Stimulated activated memory B cell treated with anti-CD40 and anti-IgM and Interleukin-4, amounts not matched to agents 10 μg/mL and 1 μg/mL and 100 μg/mL, for 72 hours (primary cell): Measurements from ENCODE around the gene UCKL1.

ENCODE experiments used
- ATAC-seq: fragments of 150-1000 bp; cut with Tn5 transposase; 2 replicates; pipeline ENCODE4 v1.10.0; 2021
- H3K27ac Mint-ChIP-seq: one replicate; pipeline ENCODE4 v1.8.0; 2022; ENCODE audit warnings: mild to moderate bottlenecking, mixed read lengths
- H3K27me3 Mint-ChIP-seq: one replicate; pipeline ENCODE4 v1.8.0; 2022; ENCODE audit warnings: mixed read lengths
- H3K36me3 Mint-ChIP-seq: one replicate; pipeline ENCODE4 v1.8.0; 2022; ENCODE audit warnings: mixed read lengths
- H3K4me1 Mint-ChIP-seq: one replicate; pipeline ENCODE4 v1.8.0; 2022; ENCODE audit warnings: mixed read lengths
- H3K4me3 Mint-ChIP-seq: one replicate; pipeline ENCODE4 v1.8.0; 2022; ENCODE audit warnings: mild to moderate bottlenecking, moderate library complexity, mixed read lengths
- H3K9me3 Mint-ChIP-seq: one replicate; pipeline ENCODE4 v1.8.0; 2022; ENCODE audit warnings: mixed read lengths

Gene UCKL1

GRCh38 chr20:63957690-63958441 lies 1.6 kb upstream of the UCKL1 start:
- H3K27ac Mint-ChIP-seq = peak overlapping the region; percentile 87
- peaks cover 47% of the 10 kb centered on the region for H3K4me1 Mint-ChIP-seq
- peaks cover 23% of the 10 kb centered on the region for H3K36me3 Mint-ChIP-seq
- H3K4me3 Mint-ChIP-seq = peak overlapping the region; percentile 87
- H3K27me3 Mint-ChIP-seq = no peaks in the 10 kb centered on the region
- no peaks in the 10 kb centered on the region for H3K9me3 Mint-ChIP-seq
- ATAC-seq = no peak

DNA sequence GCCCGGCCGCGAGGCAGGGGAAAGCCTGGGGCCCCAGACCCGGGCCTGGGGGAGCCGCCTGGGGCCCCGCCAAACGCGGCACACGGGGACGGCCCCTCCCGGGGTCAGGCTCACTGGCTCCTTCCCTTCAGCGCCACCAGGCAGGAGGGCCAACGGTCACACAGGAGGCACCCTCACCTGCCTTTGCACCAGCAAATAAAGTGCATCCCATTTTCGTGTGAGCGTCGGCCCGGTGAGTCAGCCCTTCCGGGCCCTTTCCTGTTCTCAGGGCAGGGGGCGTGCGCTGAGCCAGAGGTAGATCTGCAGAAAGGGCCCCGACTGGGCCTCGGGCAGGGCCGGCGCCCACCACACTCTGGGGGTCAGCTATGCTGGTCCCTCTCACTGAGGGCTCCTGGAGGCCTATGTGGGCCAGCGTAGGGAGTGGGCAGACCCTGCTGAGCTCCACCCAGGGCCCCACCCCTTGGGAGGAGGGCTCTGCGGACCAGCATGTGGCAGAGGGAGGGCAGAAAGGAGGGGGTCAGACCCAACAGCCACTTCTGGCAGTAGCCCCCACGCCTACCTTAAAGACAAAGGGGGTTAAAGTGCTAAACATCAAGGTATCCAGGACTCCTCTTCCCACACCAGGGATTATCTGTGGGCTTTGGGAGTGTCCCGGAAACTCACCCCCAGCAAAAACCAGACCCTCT lies 931 bp upstream of the UCKL1 start:
- Mint-ChIP-seq H3K27me3 (no peaks in the 10 kb centered on the region), H3K4me1 (peaks cover 55% of the 10 kb centered on the region), H3K9me3 (no peaks in the 10 kb centered on the region), H3K27ac (peak overlapping the region; percentile 87), H3K4me3 (peak overlapping the region; percentile 87), H3K36me3 (peaks cover 16% of the 10 kb centered on the region)
- peak; percentile 40 for ATAC-seq

DNA sequence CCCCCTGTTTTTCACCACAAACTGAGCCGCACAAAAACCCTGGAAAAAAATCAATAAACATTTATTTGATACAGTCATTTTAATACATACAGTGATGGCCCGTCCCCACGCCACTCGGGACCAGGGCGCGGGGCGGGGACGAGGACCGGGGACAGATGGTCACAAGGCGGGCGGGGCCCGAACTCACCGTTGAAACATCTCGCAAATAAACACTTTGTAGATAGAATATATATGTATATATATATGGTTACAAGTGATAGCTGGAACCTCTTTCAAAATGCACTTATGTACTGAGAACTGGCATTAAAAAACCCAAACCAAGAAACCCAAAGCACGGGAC lies 418 bp upstream of the UCKL1 start:
- no peak for ATAC-seq
- Mint-ChIP-seq H3K36me3 (peaks cover 11% of the 10 kb centered on the region), H3K9me3 (no peaks in the 10 kb centered on the region), H3K27ac (peak overlapping the region; percentile 87), H3K4me1 (peaks cover 60% of the 10 kb centered on the region), H3K27me3 (no peaks in the 10 kb centered on the region), H3K4me3 (peak overlapping the region; percentile 87)

- ATAC-seq = peak; percentile 45
- Mint-ChIP-seq H3K27me3 (no peaks in the 10 kb centered on the region), H3K9me3 (no peaks in the 10 kb centered on the region), H3K4me1 (peaks cover 73% of the 10 kb centered on the region), H3K4me3 (peak overlapping the region; percentile 87), H3K27ac (peak overlapping the region; percentile 87), H3K36me3 (peaks cover 6% of the 10 kb centered on the region)
Measured at GRCh38 chr20:63955281-63955826, 862 bp downstream of the UCKL1 start.

GRCh38 chr20:63953764-63954429 lies 2.3 kb downstream of the UCKL1 start:
- Mint-ChIP-seq H3K9me3 (no peaks in the 10 kb centered on the region), H3K27ac (peak overlapping the region; percentile 87), H3K27me3 (no peaks in the 10 kb centered on the region), H3K4me3 (peak overlapping the region; percentile 87), H3K36me3 (peaks cover under 1% of the 10 kb centered on the region), H3K4me1 (peaks cover 84% of the 10 kb centered on the region)
- no peak for ATAC-seq

DNA sequence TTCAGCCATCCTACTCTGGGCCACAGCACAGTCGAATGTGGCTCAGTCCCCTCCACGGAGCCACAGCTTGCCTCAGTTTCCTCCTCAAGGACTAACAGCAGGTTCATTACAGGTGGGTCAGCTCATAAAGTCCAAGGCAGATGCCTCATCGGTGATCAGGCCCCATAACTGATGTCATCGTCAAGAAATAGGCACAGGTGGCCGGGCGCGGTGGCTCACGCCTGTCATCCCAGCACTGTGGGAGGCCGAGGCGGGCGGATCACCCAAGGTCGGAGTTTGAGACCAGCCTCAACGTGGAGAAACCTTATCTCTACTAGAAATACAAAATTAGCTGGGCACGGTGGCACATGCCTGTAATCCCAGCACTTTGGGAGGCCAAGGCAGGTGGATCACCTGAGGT lies 3.4 kb downstream of the UCKL1 start:
- no peak for ATAC-seq
- H3K27me3 Mint-ChIP-seq = no peaks in the 10 kb centered on the region
- H3K9me3 Mint-ChIP-seq = no peaks in the 10 kb centered on the region
- H3K4me1 Mint-ChIP-seq = peaks cover 84% of the 10 kb centered on the region
- no peaks in the 10 kb centered on the region for H3K36me3 Mint-ChIP-seq
- H3K4me3 Mint-ChIP-seq = no peak overlapping the region
- peak overlapping the region; percentile 87 for H3K27ac Mint-ChIP-seq

DNA sequence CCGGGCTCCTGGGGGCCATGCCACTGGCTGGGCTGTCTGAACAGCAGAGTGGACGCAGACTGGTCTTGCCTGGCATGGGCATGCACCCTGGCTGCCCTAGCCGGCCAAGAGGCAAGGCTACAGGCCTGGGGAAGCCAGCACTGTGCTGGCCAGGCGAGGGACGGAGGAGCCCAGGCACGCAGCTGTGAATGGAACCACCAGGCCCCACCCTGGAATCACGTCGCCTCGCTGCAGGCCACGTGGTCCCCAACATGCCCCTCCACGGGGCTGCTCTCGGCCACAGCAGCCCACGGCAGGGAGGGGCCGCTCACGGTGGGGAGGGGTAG lies 4.0 kb downstream of the UCKL1 start:
- H3K9me3 Mint-ChIP-seq = no peaks in the 10 kb centered on the region
- no peak for ATAC-seq
- H3K4me1 Mint-ChIP-seq = peaks cover 84% of the 10 kb centered on the region
- H3K27me3 Mint-ChIP-seq = no peaks in the 10 kb centered on the region
- H3K4me3 Mint-ChIP-seq = no peak overlapping the region
- H3K27ac Mint-ChIP-seq = peak overlapping the region; percentile 55
- H3K36me3 Mint-ChIP-seq = no peaks in the 10 kb centered on the region

DNA sequence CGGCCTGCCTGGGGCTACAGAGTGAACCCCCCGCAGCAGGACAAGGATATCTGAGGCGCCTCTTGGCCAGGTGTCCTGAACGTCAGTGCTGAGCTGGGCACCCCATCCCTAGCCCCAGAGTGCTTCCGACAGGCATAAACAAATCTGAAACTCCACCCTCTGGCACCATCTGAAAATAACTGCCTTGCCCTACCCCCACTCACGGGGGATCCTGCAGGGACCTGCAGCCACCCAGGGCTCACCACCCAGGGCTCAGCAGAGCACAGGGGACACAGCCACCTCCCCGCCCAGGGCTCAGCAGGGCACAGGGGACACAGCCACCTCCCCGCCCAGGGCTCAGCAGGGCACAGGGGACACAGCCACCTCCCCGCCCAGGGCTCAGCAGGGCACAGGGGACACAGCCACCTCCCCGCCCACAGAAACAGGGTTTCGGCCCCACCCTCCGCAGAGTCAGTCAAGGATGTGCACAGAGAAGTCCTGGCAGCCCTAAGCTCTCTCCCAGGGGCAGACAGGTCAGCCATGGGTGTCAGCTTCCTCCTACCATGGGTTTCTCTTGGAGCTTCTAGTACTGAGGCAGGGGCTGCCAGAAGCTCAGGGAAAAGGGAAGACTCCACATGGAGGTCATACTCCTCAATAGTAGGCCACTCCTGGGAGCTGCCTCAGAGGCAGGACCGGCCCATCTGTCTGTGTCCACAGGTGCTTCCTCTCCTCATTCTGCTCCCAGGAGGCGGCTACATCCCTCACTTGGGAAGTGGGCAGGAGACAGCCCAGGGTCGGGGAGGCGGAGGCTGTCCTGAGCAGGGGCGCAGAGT lies 4.6 kb downstream of the UCKL1 start:
- Mint-ChIP-seq H3K4me3 (peak overlapping the region; percentile 44), H3K36me3 (no peaks in the 10 kb centered on the region)
- peak; percentile 28 for ATAC-seq

GRCh38 chr20:63950701-63951397 lies 5.4 kb downstream of the UCKL1 start:
- no peaks in the 10 kb centered on the region for H3K9me3 Mint-ChIP-seq
- H3K27ac Mint-ChIP-seq = peak overlapping the region; percentile 55
- ATAC-seq = no peak
- H3K4me1 Mint-ChIP-seq = peaks cover 87% of the 10 kb centered on the region
- no peaks in the 10 kb centered on the region for H3K27me3 Mint-ChIP-seq
- H3K36me3 Mint-ChIP-seq = no peaks in the 10 kb centered on the region
- no peak overlapping the region for H3K4me3 Mint-ChIP-seq

More for the DNA sequence above, 4.6 kb downstream of the UCKL1 start:
- Mint-ChIP-seq H3K4me1 (peaks cover 87% of the 10 kb centered on the region), H3K27ac (peak overlapping the region; percentile 55), H3K9me3 (no peaks in the 10 kb centered on the region), H3K27me3 (no peaks in the 10 kb centered on the region)

GRCh38 chr20:63947638-63948456 lies 8.4 kb downstream of the UCKL1 start:
- Mint-ChIP-seq H3K4me1 (peaks cover 61% of the 10 kb centered on the region), H3K9me3 (no peaks in the 10 kb centered on the region), H3K36me3 (peaks cover 14% of the 10 kb centered on the region), H3K27ac (peak overlapping the region; percentile 80), H3K27me3 (no peaks in the 10 kb centered on the region), H3K4me3 (peak overlapping the region; percentile 73)
- peak; percentile 59 for ATAC-seq

GRCh38 chr20:63946986-63947637 lies 9.1 kb downstream of the UCKL1 start:
- Mint-ChIP-seq H3K4me1 (peaks cover 59% of the 10 kb centered on the region), H3K27me3 (no peaks in the 10 kb centered on the region), H3K36me3 (peaks cover 19% of the 10 kb centered on the region), H3K27ac (peak overlapping the region; percentile 80), H3K4me3 (peak overlapping the region; percentile 73), H3K9me3 (no peaks in the 10 kb centered on the region)
- no peak for ATAC-seq

DNA sequence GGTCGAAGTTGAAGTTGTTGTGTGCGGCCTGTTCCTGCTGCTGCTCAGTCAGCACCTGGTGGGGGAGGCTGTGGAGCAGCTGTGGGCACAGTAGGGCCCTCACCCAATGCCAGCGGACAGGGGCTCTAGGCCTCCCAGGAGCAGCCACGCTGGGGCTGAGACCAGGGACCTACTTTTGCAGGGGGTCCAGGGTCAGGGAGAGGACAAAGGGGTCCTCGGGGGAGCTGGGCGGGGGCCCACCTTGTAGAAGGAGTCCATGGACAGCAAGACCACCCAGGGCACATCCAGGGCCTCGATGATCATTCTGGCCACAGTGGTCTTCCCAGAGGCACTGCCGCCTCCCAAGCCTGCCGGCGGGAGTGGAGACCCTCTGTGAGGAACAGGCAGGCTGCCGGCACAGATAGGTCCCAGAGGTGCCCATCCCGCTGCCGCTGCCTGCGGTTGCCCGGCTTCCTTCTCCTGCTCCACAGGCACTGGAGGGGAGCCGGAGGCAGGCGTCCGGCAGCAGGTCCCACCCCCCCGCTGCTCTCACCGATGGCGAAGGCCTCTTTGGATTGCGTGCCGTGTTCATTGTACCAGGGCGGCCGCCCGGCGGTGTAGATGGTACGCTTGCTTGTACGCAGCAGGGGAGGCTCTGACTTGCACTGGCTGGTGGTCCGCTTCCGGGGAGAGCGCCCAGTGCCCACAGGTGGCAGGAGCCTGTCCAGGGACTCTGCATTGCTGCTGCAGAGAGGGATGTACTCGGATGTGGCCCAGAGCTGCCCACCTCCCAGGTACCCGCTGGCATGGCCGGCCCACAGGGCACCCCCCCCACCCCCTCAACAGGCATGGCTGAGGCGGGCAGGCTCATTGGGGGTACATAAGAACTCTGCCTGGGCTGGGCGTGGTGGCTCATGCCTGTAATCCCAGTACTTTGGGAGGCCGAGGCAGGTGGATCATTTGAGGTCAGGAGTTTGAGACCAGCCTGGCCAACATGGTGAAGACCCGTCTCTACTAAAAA lies 10.0 kb downstream of the UCKL1 start:
- no peak for ATAC-seq
- Mint-ChIP-seq H3K4me1 (peaks cover 59% of the 10 kb centered on the region), H3K27ac (no peak overlapping the region), H3K9me3 (peaks cover 3% of the 10 kb centered on the region), H3K27me3 (no peaks in the 10 kb centered on the region), H3K4me3 (no peak overlapping the region), H3K36me3 (peaks cover 26% of the 10 kb centered on the region)
